SK-MEL-5 (cell line): ENCODE results near the gene LETM1. TPM values are rescaled to one million over a fixed set of nuclear protein-coding genes. Genes with fewer than 3 reads are reported as not detected.

Experiments
- DNase-seq: peaks from one replicate; pipeline ENCODE4 v3.0.0-alpha.2; 2016; ENCODE audit warnings: low read depth, low spot score
- in situ Hi-C: cut with HindIII; loops from 2 replicates; pipeline ENCODE4 v1.10.0; 2016; ENCODE audit warnings: low sequenced_read_pairs, high pct_unique_total_duplicates, low pct_unique_long_range_greater_than_20kb
- total RNA-seq: library from RNA; depleted of rRNA; stranded (reverse); fragments of >200 nt; shearing (Covaris generic); gene quantifications from 2 replicates; pipeline ENCODE4 v1.2.3, GENCODE V29; 2014

LETM1 gene
- total RNA-seq, 1 experiment from 2014 or later: 45.9 TPM

- DNase-seq: no peak
- in situ Hi-C loops: no loop called here
Observed at GRCh38 chr4:1795299-1796195, 60.4 kb downstream of the LETM1 start.

GRCh38 chr4:1794809-1795298 lies 61.1 kb downstream of the LETM1 start:
- no peak for DNase-seq
- in situ Hi-C loops: no loop called here

- in situ Hi-C loops: no loop called here
- DNase-seq: no peak
Observed at GRCh38 chr4:1793940-1794808, 61.8 kb downstream of the LETM1 start.

- in situ Hi-C loops: no loop called here
- peak; percentile 6 for DNase-seq
Observed at GRCh38 chr4:1793496-1793840, 62.5 kb downstream of the LETM1 start.

- DNase-seq: peak; percentile 27
- in situ Hi-C loops: no loop called here
Observed at GRCh38 chr4:1792832-1793495, 63.0 kb downstream of the LETM1 start, which contains the start of gene FGFR3. TSS of gene FGFR3 (plus strand) at chr4:1793293. CDS start at chr4:1793935, 642 bp downstream.

GRCh38 chr4:1792158-1792831 lies 63.7 kb downstream of the LETM1 start:
- in situ Hi-C loops: no loop called here
- no peak for DNase-seq

- no peak for DNase-seq
- in situ Hi-C loops: no loop called here
Observed at GRCh38 chr4:1790005-1790404, 66.0 kb downstream of the LETM1 start.

- in situ Hi-C loops: no loop called here
- no peak for DNase-seq
Observed at GRCh38 chr4:1789552-1789951, 66.4 kb downstream of the LETM1 start.

- in situ Hi-C loops: no loop called here
- no peak for DNase-seq
Observed at GRCh38 chr4:1788254-1788973, 67.5 kb downstream of the LETM1 start.

GRCh38 chr4:1787411-1788077 lies 68.4 kb downstream of the LETM1 start:
- in situ Hi-C loops: no loop called here
- no peak for DNase-seq

GRCh38 chr4:1786544-1787362 lies 69.2 kb downstream of the LETM1 start:
- no peak for DNase-seq
- in situ Hi-C loops: no loop called here

GRCh38 chr4:1785592-1785991 lies 70.4 kb downstream of the LETM1 start:
- in situ Hi-C loops: no loop called here
- no peak for DNase-seq

- DNase-seq: no peak
- in situ Hi-C loops: no loop called here
Observed at GRCh38 chr4:1784789-1785591, 71.0 kb downstream of the LETM1 start.

- in situ Hi-C loops: no loop called here
- no peak for DNase-seq
Observed at GRCh38 chr4:1784395-1784788, 71.6 kb downstream of the LETM1 start.

GRCh38 chr4:1783970-1784369 lies 72.0 kb downstream of the LETM1 start:
- no peak for DNase-seq
- in situ Hi-C loops: no loop called here
